NCI-H510A (cell line): Measurements from ENCODE around the gene CCDC60.
"Not testable (repeated sequence)": the region's sequence is repeated elsewhere in the genome, so short reads cannot be mapped to it uniquely, and the experiment has no call there.

ENCODE experiments used
- DNase-seq: peaks from one replicate; lab custom pipeline; 2025; lab: John Stamatoyannopoulos, UW

The CCDC60 gene

DNA sequence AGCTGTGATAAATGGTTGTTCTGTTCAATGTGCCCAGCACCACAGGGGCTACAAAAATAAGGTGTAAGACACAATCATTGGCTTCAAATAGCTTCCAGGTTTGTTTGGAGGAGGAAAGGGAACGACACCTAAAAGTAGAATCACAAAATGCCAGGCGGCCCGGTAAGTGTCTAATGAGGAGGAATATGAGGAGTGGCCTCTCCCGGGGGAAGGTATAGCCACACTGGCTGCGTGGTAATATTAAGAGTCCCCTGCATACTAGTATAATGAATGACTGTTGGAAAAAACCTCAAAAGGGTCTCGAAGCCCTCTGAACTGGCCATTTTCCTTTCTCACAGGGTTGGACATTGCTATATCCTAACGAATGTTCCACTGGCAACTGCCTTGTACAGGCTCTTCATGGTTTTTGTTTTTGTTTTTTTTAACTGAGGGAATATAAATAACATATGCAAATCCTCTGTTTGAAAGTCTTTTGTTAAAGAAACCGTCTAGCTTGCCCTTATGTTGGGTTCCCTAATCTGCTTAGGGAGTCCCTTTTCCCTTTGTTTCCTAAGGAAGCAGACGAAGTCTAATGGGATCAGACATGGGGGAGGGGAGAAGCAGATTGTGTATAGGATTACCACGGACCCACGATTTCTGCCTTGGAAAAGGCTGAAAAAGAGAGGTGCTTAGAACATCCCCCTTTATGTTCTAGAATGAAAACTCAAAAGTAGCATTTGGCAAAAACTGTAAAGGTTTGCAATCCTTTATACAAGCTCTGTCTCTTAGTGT, 4.2 kb downstream of the CCDC60 start:
- no peak for DNase-seq

DNA sequence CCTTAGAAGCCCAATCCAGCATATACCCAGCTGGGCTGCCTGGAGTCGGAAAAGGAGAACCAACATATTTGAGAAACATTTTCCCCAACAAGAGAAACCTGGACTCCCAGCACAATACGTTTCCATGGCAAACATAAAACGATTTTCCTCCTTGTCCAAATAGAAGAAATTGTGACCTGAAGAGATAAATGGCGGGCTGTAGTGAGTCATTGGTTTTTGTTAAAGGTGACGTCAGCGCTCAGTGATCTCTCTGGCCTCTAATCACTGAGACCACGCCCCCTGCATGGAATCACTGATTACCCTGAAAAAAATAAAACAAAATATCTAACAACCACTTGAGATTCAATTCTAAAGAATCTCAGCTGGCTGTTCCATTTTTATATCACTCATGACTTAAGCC, 6.0 kb downstream of the CCDC60 start:
- DNase-seq, result no peak

DNA sequence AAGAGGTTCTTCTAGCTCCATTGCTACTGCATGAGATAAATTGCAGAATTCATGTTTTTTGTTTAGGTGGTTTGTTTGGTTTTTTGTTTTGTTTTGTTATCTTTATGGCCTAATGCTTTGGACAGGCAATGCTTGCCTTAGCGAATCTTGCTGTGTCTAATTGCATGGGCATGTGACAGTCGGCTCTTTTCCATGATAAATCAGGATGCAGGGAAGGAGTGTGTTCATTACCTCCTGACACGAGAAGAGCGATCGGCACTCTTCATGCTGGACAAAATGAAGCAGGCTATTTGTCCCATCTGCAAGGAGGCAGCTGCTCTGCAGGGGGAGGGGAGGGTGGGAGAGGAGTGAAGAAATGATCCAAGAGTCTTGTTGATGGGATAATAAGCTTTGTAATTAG, 6.5 kb downstream of the CCDC60 start:
- DNase-seq, result no peak

DNA sequence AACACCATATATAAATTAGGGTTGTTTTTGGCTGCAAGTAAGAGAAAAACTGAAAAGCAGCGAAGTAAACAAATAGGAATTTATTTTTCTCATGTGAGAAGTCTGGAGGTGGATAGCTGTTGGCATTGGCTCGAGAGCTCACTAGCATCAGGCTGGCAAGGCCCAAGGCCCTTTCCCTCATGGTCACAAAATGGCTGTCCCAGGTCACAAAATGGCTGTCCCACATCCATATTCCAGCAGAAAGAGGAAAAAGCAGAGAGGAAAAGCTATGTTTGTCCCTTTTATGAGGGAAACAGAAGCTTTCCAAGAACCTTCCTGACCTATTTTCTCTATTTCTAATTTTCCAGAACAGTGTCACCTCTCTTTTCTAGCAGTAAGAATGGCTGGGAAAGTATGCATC, 7.5 kb downstream of the CCDC60 start:
- no peak for DNase-seq

DNA sequence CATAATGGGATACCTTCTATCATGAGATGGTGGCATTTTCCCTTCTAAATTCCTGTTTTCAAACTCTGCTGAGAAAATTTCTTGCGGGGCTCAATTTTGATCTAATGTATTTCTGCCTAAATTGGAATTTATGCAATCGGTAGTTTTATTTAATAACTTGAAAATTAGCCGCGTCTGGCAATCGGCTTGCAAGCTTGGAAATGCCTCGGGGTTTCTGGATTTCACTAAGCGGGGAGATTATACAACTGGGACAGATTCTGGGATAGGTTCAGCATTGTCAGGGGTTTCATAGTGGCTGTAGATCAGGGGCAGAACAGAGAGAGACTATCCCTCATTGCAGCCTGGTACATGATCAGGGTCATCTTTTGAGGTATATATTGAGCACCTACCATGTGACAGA, 8.6 kb downstream of the CCDC60 start:
- DNase-seq, result no peak

DNA sequence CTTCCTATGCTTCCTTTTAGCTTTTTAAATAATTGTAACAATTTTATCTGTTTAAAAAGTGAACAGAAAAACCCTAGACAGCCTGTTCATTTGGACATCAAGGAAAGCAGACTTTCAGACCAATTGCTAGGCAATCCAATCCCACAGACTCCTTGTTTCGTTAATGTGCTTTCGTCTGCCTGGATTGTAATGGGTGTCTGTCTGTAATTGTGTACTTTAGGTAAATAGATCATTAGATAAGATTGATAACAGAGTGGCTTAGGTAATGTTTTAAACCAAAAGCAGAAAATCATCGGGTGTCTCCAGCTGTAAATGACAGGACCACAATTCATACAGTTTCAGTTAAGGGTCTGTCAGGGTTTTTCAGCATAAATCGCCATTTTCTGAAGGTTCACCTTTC, 19.6 kb downstream of the CCDC60 start:
- peak; percentile 22 for DNase-seq

DNA sequence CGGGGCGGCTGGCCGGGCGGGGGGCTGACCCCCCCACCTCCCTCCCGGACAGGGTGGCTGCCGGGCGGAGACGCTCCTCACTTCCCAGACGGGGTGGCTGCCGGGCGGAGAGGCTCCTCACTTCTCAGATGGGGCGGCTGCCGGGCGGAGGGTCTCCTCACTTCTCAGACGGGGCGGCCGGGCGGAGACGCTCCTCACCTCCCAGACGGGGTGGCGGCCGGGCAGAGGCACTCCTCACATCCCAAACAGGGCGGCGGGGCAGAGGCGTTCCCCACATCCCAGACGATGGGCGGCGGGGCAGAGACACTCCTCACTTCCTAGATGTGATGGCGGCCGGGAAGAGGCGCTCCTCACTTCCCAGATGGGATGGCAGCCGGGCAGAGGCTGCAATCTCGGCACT, 25.8 kb downstream of the CCDC60 start:
- not testable (repeated sequence) for DNase-seq

DNA sequence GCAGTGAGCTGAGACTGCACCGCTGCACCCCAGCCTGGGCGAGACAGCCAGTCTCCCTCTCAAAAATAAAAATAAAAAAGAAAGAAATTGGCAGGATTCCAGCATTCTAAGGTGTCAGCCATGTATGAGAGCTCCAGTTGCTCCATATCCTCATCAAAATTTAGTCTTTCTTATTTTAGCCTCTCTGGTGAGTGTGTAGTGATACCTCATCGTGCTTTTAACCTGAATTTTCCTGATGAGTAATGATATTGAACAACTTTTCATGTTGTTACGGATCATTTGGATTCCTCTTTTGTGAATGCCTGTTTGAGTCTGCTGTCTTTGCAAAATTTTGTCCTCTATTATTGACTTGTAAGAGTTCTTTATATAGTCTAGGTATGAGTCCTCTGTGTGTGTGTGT, 28.5 kb downstream of the CCDC60 start:
- no peak for DNase-seq

DNA sequence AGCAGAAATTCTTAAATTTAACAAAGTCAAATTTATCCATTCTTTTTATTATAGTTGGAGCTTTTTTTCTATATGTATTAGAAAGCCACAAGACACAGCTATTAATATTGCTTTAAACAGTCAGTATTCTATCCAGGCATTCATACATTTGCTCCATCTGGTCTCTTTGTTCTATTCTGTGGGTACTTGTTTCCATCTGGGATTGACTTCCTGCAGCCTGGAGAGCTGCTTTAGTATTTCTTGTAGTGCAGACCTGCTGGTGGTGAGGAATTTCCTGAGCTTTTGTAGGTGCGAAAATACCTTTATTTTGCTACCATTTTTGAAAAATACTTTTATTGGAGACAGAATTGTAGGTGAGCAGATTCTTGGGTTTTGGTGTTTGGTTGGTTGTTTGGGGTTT, 29.0 kb downstream of the CCDC60 start:
- DNase-seq, result no peak

DNA sequence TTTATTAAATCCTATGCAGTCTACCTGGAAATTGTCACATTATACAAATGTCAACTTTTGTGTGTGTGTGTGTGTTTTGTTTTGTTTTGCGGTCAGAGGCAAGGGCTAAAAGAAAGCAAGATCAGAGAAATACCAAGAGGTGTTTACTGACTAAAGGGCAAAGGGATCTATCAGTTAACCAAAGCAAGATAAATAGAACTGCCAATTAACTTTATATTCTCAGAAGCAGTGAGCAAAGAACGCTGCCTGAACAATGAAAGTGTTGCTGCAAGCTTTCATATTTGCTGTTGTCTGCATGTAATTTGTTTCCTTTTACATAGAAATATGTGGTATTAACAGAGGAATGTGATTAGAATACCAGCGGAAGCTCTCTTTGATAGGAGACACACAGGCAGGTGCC, 30.9 kb downstream of the CCDC60 start:
- no peak for DNase-seq

DNA sequence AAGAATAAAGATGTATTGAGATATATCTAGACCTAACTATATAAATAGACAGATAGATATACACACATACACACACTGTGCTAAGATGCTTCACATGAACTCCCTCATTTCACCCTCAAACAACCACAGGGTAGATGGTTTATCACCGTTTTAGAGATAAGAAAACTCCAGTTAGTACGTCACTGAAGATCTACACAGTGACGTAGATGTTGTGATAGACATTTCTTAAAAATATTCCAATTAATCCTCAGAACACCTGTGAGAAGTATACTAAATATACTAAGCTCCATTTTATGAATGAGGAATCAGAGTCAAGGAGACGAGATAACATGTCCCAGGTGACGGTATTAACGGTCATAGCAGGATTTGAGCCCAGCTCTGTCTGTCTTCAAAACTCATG, 31.5 kb downstream of the CCDC60 start:
- DNase-seq, result no peak

DNA sequence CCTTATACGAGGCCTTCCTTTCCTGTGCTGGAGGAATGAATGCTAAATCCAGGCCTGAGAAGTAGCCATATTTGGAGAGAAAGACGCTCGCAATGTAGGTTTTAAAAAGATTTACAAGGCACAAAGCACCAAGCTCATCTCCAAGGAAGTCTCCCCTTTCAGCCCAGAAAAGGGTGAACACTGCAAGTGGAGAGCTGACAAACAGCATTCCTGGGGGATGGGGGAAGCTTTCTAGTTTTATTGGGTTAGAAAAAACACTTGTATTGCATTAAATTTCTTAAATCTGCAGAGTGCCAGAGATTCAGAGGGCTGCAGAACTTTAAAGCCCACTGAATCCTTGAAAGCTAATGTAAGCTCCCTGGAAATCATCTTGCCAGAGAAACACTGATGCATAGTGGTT, 34.6 kb downstream of the CCDC60 start:
- no peak for DNase-seq

DNA sequence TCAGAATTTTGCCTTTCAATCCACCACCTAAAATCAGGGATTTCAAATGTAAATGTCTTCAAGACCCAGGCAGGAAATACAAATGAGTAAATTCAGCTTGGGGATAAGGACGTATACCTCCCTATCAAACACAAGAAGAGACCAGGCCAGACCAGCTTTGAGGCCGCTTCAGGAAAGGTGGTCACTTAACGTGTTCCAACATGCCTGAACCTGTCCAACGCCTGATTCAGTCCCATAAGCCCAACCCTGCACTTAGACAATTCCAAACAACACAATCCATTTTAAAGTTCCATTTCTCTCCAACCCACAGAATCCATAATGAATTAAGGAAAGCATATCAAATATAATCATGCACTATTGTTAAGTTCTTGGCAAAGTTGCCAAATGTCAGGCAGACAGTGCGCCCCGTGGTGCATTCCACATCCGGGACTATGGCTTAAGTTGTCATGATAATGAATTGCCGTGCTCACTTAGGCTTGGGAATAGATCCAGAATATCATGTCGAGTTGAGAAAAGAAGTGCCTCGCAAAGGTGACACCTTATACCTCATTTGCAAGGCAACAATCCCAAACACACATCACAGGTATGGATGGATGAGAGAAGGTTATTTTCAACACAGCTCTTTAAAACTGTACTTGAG, 35.5 kb downstream of the CCDC60 start:
- DNase-seq, result peak; percentile 74

DNA sequence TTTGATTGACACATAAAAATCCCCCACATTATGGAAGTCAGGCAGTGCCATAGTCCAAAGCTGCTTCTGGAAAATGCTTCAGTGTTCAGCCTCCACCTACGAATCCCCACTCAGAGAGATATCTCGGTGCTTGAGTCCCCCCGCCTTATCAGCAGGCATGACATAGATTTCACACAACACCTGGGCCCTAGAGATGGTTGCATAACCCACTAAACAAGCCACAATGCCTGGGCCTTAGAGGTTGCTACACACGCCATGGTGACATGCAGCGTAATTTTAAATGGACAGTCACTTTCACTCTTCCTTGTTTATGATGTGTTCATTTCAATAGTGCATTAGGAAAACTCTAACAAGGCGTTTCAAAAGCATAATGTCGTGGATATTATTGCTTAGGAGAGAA, 38.0 kb downstream of the CCDC60 start:
- peak; percentile 19 for DNase-seq

DNA sequence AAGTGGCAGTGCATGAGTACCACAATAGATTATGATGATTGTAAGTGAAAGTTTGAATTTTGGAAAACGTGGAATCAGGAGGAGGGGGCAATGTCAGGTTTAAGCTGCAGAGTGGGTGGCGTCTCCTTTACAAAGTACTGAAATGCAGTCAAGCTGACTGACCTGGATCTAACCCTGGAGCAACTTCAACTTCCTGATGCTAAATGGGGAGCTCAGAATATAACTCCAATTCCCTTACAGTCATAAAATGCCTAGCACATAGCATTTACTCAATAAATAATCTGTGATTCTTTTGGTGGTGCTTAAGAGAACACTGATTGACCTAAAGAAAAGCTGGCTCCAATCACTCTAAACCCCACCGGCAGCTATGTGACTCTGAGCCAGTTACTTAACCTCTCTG, 38.5 kb downstream of the CCDC60 start:
- DNase-seq, result no peak

DNA sequence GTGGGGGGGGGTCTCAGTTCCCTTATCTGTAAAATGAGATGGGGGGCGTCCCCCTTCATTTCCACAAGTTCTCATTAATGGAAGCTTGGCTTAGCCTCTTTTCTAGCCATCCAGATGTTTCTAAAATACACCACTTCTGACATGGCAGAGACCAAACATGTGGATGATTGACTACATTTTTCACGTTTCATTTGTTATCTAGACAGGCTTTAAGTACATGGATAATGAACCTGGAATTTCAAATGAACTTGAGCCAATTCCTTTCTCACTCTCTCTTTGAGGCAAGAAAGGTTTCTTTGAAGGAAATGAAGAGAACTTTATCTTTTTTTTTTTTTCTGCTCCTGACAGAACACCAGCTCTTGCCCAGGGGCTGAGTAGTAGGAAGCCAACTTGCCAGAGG, 39.1 kb downstream of the CCDC60 start:
- DNase-seq, result no peak

DNA sequence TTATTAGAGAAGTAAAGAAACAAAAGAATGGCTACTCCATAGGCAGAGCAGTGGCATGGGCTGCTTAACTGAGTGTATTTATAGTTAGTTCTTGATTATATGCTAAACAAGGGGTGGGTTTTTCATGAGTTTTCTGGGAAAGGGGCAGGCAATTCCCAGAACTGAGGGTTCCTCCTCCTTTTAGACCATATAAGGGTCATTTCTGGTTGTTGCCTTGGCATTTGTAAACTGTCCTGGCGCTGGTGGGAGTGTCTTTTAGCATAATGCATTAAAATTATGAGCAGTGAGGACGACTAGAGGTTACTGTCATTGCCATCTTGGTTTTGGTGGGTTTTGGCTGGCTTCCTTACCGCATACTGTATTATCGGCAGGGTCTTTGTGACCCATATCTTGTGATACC, 40.1 kb downstream of the CCDC60 start:
- DNase-seq, result no peak

DNA sequence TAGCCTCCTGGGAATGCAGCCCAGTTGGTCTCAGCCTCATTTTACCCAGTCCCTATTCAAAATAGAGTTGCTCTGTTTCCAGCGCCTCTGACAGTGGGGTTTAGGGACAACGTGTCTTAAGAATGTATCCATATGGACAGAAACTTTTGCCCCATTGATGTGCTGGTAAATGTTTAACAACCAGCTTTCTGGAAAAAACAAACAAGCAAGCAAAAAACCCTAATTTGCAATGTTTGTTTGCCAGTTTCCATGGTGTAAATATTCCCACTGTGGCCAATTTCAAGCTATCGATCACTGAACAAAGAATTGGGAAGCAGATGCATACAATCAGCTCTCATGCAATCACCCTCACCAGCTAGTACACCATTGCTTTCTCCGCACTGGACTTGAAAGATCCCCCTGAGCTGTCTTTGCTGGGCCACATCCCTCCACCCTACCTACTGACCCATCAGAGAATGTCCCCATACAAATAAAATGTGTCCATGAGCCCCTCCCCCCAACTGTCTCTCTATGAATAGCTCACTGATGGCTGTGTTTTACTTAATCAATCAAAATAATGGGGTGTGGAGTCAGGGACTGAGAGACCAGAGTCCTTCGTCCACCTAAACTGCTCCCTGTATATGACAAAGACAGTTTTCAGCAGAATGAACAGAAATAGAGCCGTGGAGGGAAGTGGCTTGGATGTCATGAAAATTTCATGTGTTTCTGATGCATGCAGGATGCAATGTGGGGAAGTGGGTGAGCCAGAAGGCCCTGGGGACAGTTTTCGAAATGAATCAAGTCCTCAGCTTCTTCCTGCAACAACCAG, 40.8 kb downstream of the CCDC60 start:
- no peak for DNase-seq

DNA sequence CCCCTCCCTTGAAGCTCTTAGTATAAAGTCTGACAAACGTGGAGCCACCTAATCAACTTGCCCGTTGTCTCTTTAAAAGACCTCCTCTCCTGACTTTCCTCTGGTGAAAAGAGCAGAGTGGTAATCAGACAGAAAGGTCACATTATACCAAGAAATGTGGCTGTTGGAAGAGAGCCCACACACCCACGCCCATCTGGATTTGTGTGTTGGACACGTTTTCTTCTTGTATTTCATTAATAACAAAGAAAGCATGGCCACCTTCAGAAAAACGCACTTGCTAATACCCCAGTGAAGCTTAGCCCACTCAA, 41.3 kb downstream of the CCDC60 start:
- no peak for DNase-seq

DNA sequence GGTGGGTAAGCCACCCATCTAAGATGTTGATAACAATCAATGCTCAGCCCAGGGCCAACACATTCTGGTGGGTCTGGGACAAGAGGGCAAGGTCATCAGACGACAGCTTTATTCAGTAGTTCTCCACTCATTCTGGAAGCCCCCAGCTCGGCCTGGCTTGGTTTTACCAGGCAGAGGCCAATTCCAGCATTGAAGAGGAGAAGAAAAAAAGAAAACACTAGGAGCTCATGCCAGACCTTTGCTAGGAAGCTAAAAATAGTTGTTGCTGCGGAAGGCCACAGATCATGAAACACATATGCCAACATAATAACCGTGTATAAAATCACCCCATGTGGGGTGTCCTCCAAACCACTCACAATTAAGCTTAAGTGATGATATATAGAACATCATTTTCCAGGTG, 44.4 kb downstream of the CCDC60 start:
- no peak for DNase-seq

DNA sequence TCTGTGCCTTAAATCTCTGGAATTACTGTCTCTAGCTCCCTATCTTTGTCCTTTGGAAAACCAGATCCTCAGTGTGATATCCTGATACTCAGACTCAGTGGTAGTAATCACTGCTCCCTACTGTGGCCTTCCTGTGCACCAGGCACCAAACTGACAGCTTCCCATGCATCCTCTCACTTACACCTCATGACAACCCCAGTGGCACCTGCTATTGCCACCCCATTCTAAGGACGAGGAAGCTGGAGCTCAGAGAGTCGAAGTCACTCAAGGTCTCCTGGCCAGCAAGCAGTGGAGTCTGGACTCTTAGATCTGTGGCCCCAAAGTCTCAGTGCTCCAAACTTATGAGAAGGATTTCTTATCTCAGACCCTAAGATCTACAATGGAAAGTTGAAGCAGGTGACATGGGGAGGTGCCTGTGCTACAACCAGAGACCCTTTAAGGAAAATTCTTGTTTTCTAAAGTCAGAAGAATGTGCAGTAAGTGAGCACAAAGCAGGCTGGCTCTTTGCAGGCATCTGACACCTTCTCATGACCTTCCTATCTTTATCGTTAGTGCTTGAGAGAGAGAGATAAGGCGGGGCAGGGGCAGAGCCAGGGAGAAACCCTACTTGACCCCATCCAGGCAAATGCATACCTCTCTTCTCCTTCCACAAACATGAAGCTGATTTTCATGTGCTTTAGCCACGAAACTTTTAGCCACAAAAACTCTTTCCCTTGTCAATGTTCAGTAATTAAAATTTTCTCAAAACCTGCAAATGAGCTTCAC, 47.1 kb downstream of the CCDC60 start:
- DNase-seq, result no peak

DNA sequence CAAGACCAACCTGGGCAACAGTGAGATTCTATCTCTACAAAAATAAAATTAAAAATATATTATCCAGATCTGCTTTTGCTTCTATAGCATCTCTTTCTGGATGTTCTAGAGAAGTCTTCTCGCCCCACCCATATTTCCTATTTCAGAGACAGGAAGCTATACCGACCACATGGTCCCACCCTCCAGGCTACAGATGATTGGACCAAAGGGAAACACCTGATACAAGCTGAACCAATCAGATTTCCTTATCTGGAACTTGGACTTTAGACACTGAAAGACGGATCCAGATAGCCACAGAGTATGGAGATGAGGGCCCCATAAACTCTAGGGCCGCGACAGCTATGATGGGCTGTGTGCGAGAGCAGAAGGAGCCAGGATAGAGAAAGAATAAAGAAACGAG, 48.7 kb downstream of the CCDC60 start:
- DNase-seq, result no peak

DNA sequence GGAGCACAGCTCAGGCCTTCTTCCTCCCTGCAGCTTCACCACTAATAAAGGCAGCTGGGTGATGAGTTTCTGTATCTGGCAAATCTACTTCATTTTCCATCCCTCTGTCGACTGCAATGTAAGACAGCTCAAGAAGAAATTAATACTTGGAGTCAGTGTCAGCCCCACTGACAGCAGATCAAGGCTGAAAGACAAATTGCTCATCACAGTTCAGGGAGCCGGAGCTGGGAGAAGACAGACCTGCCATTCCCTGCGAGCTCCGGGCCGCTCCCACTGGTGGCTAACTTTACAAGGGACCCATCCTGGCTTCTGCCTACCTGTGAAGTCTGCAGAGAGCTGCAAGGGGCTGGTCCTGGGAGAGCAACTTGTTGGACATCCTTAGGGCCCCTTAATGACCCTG, 49.8 kb downstream of the CCDC60 start:
- DNase-seq, result no peak
